Fibroblast of the aortic adventitia (primary cell): ENCODE measurements around the gene RAB34. TPM values are rescaled to one million over a fixed set of nuclear protein-coding genes. Genes with fewer than 3 reads are reported as not detected.

Experiments used
- DNase-seq: peaks from one replicate; pipeline ENCODE4 v3.0.0-alpha.2; 2010; ENCODE audit warnings: low read depth
- H3K4me3 ChIP-seq: 2 replicates; pipeline ENCODE4 v1.5.1; 2011; ENCODE audit warnings: low read depth, mild to moderate bottlenecking, control low read depth, low read length, moderate library complexity
- total RNA-seq: library from RNA; depleted of rRNA; stranded (reverse); fragments of >200 nt; gene quantifications from 2 replicates; pipeline ENCODE4 v1.2.3, GENCODE V29; 2012; ENCODE audit warnings: low replicate concordance
- TF ChIP-seq, protein P1 (sequence below): IDR thresholded peaks from 2 replicates; pipeline ENCODE4 v1.5.1; 2011; ENCODE audit warnings: mild to moderate bottlenecking, low read length, control low read depth, inconsistent platforms; ENCODE audit not compliant: insufficient read depth

The RAB34 gene
- total RNA-seq, 1 donor = 154 TPM

DNA sequence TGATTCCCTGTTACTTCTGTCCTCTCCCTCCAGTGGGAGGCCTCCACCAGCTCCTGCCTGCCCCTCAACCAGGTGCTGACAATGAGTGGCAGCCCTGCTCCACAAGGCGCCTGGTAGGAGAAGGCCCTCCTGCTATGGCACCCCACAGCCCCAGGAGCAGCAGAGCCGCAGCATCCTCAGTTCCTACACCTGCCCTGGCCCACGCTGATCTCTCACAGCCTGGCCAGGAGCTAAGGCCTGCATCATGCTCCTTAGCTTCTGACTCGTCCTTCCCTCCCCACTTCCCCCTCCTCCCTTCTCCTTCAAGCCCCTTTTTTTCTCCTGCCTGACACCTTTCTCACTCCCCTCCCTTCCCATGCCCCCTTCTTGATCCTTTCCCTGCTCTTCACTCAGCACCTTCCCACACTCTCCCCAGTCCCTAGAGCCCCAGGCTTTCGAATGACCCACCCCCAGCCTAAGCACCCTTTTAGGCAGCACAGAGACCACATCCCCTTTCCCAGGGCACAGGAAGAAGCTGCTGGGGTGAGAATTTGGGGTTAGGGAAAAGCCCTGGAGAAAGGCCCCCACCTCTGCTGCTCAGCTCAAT, 12.5 kb downstream of the RAB34 start:
- no peak for DNase-seq
- TF ChIP-seq, protein P1, sequence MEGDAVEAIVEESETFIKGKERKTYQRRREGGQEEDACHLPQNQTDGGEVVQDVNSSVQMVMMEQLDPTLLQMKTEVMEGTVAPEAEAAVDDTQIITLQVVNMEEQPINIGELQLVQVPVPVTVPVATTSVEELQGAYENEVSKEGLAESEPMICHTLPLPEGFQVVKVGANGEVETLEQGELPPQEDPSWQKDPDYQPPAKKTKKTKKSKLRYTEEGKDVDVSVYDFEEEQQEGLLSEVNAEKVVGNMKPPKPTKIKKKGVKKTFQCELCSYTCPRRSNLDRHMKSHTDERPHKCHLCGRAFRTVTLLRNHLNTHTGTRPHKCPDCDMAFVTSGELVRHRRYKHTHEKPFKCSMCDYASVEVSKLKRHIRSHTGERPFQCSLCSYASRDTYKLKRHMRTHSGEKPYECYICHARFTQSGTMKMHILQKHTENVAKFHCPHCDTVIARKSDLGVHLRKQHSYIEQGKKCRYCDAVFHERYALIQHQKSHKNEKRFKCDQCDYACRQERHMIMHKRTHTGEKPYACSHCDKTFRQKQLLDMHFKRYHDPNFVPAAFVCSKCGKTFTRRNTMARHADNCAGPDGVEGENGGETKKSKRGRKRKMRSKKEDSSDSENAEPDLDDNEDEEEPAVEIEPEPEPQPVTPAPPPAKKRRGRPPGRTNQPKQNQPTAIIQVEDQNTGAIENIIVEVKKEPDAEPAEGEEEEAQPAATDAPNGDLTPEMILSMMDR = no peak
- H3K4me3 ChIP-seq = no peak overlapping the region

DNA sequence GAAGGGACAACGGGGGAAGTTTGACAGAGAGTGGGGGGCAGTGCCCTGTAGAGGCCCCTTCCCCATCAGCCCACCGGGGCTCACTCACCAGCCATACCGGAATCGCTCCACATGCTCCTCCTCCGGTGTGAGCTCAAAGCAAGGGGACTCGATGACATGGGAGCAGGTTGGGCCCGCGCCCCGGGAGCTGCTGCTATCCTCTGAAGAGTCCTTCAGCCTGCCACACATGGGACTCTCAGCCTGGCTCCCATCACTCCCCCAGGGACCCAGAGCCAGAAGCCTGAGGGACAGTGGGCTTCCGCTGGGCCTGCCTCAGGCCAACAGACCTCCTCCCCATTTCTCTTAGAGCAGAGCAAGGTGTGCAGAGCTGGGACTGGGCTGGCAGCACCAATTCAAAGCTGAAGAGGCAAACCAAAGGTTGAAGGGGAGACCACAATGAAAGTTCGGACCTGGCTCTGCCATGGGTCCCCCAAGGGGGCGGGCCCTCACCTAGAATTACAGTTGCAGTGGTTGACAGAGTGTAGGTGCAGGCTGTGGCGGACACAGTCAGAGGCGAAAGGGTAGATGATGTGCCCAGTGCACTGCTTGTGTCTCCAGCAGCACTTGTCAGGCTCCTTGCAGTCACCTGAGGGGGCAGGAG, 13.3 kb downstream of the RAB34 start:
- TF ChIP-seq, protein P1 = no peak
- no peak for DNase-seq
- no peak overlapping the region for H3K4me3 ChIP-seq

DNA sequence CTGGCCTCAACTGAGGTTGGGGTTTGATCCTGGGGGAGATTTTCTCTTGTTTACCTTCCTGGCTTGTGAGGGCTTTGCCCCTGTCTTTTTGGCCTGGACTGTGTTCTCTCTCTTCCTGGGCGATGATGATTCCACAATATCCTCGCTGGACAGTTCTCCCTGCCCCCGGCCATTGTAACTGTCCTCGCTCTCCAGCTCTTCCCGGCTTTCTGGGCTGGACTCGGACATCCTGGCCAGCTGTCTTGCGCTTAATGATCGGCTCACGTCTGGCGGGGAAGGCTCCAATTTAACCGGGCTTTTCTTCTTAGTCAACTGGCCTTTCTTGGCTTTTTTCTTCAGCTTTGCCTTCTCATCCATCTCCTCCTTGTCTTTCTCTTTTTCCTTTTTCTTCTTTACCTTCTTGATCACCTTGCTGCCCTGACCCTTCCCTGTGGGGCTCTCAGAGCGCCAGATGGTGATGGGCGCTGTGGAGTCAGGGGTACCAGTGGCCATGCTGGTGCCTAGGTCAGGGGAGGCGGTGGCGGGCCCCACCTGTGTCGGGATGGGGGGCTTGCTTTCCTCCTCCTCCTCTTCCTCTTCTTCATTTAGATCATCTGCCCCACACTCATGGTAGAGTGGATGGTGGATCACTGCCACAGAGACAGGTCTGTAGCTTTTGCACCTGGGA, 14.0 kb downstream of the RAB34 start:
- no peak overlapping the region for H3K4me3 ChIP-seq
- TF ChIP-seq, protein P1 = no peak
- DNase-seq = no peak

DNA sequence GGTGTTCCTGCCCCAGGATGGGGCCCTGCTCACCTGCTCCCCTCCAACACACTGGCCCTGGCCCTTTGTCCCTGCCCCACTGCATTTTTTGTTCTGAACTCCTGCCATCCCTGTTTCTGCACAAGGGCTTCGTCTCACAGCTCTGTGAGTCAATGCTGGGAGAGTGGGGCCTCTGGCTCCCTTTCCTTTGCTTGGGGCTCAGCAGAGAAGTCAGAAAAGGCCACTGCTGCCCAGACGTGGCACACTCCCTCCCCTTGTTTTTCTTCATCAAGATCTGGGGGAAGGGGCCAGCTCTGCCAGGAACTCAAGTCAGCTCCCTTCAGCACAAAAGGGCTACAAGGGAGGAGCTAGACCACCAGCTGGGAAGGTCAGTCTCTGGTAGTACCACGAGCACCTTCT, 14.9 kb downstream of the RAB34 start:
- TF ChIP-seq, protein P1 = no peak
- no peak for DNase-seq
- no peak overlapping the region for H3K4me3 ChIP-seq

DNA sequence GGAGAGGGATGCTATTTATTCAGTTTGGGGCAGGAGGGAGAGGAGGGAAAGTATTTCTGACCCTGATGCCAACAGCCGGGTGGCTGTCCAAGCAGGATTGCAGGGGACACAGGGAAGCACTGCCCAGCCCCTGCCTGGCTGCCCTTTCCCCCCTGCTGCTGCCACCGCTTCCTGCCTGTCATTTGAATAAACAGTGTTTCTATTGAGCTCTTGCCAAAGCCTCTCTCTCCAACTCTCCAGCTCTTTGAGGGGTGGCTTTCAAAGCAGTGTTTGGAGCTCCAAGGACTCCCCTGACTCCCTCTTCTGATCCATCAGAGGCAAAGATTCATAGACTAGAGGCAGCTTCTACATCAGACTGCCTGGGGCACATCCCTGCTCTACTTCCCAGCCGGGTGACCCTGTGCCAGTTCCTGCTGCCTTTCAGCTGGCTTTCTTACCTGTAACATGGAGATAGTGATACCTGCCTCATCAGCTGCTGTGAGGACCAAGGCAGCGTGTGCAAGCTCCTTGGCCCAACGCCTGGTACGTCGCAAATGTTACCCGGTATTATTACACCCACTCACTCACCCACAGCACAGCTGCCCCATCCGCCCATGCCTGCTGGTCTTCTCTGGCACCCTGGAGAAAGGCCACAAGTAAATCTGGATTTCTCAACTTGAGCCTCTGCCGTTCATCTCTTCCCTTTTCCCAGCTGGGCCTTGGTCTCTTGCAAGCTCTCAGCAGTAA, 15.5 kb downstream of the RAB34 start:
- TF ChIP-seq, protein P1 = no peak
- no peak overlapping the region for H3K4me3 ChIP-seq
- no peak for DNase-seq

DNA sequence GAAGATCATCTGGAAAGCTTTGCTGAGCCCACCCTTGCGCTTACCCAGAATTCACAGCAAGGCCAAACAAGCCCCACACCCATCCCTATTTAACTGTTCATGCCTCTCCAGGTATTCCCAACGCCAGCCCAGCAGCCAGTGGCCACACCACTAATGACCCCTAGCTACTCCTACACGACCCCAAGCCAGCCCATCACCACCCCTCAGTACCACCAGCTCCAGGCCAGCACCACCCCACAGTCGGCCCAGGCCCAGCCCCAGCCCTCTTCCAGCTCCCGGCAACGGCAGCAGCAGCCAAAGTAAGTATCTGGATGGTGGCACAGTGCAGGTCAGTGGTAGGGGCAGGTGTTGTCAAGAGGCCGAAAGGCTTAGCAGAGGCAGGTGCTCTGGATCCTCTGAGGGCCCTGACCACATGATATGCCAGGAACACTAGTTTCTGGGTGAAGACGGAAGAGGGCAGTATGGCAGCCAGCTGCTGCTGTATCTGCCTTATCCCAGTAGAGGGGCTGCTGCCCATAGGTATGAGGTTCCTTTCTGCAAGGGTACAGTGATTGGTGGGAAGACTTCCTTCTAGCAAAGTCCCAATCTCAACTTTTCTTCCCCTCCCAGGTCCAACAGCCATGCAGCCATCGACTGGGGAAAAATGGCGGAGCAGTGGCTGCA, 16.7 kb downstream of the RAB34 start:
- TF ChIP-seq, protein P1 = no peak
- no peak for DNase-seq
- no peak overlapping the region for H3K4me3 ChIP-seq
